Fibroblast of mammary gland (primary cell): ENCODE results near the gene IL3.

Experiments used
- DNase-seq: peaks from one replicate; pipeline ENCODE4 v3.0.0-alpha.2; 2010; ENCODE audit warnings: low read depth
- H3K4me3 ChIP-seq: 2 replicates; pipeline ENCODE4 v1.5.1; 2011; ENCODE audit warnings: low read depth, mild to moderate bottlenecking, low read length, moderate library complexity; ENCODE audit not compliant: control insufficient read depth
- CTCF ChIP-seq: conservative IDR thresholded peaks from 2 replicates; pipeline ENCODE4 v1.5.1; 2011; ENCODE audit warnings: low read depth, low read length, inconsistent platforms; ENCODE audit not compliant: control insufficient read depth, insufficient read depth

Gene IL3

GRCh38 chr5:132076202-132076830, 15.9 kb downstream of the IL3 start:
- no peak overlapping the region for H3K4me3 ChIP-seq
- DNase-seq, result no peak
- TF ChIP-seq CTCF, result no peak

- no peak for DNase-seq
- H3K4me3 ChIP-seq, result no peak overlapping the region
- no peak for TF ChIP-seq CTCF
Measured at GRCh38 chr5:132076983-132077382, 16.5 kb downstream of the IL3 start.

GRCh38 chr5:132079081-132079480, 18.6 kb downstream of the IL3 start:
- H3K4me3 ChIP-seq, result no peak overlapping the region
- no peak for DNase-seq
- no peak for TF ChIP-seq CTCF

- no peak for TF ChIP-seq CTCF
- DNase-seq, result no peak
- H3K4me3 ChIP-seq, result no peak overlapping the region
Measured at GRCh38 chr5:132079619-132080018, 19.2 kb downstream of the IL3 start.

- no peak overlapping the region for H3K4me3 ChIP-seq
- no peak for DNase-seq
- no peak for TF ChIP-seq CTCF
Measured at GRCh38 chr5:132080595-132080994, 20.1 kb downstream of the IL3 start.

- no peak for TF ChIP-seq CTCF
- no peak overlapping the region for H3K4me3 ChIP-seq
- no peak for DNase-seq
Measured at GRCh38 chr5:132081458-132081857, 21.0 kb downstream of the IL3 start.
